IMR-90 (cell line): Measurements from ENCODE around the gene IRX3. TPM values are rescaled to one million over a fixed set of nuclear protein-coding genes. Genes with fewer than 3 reads are reported as not detected.

Experiments
- ATAC-seq: fragments of 200-7000 bp; cut with Tn5 transposase; 2 replicates; pipeline ENCODE4 v1.9.1; 2020; ENCODE audit warnings: low read depth, mild to moderate bottlenecking, moderate library complexity
- BruUV-seq: library from RNA; stranded (reverse); fragments of 400-500 nt; replicated peaks from 2 replicates; lab custom pipeline; 2021; lab: Mats Ljungman, UMichigan
- CTCF ChIA-PET: fragments of 300-600 bp; formaldehyde crosslinking; extraction: SDS; loops from one replicate; lab custom pipeline; 2021; ENCODE audit warnings: antibody characterized with exemption; lab: Yijun Ruan, JAX
- POLR2A ChIA-PET: fragments of 300-600 bp; sonication (Branson Sonifier 250); formaldehyde crosslinking; loops from one replicate; lab custom pipeline; 2022; ENCODE audit warnings: antibody characterized with exemption; ENCODE audit not compliant: unreplicated experiment; lab: Charles Lee
- DNase-seq: peaks from one replicate; pipeline ENCODE4 v3.0.0; 2013
- H2AFZ ChIP-seq: replicated peaks from 2 replicates; pipeline ENCODE3; 2013; ENCODE audit warnings: low read length, mild to moderate bottlenecking; ENCODE audit not compliant: poor library complexity
- H2AK5ac ChIP-seq: 2 replicates; pipeline ENCODE4 v1.6.1; 2013; ENCODE audit warnings: low read depth, low read length, inconsistent platforms
- H2AK9ac ChIP-seq: replicated peaks from 2 replicates; pipeline ENCODE3; 2013; ENCODE audit warnings: mild to moderate bottlenecking, low read depth, low read length, moderate library complexity; ENCODE audit not compliant: poor library complexity
- H2BK120ac ChIP-seq: 2 replicates; pipeline ENCODE4 v1.6.1; 2013; ENCODE audit warnings: low read depth, low read length, inconsistent platforms
- H2BK15ac ChIP-seq: 3 replicates; pipeline ENCODE4 v1.6.1; 2013; ENCODE audit warnings: low read depth, low read length, inconsistent platforms
- H2BK20ac ChIP-seq: 2 replicates; pipeline ENCODE4 v1.6.1; 2013; ENCODE audit warnings: low read depth, mild to moderate bottlenecking, inconsistent platforms, low read length, moderate library complexity
- H2BK5ac ChIP-seq: 2 replicates; pipeline ENCODE4 v1.6.1; 2013; ENCODE audit warnings: mild to moderate bottlenecking, low read depth, low read length, inconsistent platforms; ENCODE audit not compliant: poor library complexity, severe bottlenecking
- H3K14ac ChIP-seq: replicated peaks from 2 replicates; pipeline ENCODE4 v1.6.1; 2013; ENCODE audit warnings: low read depth, low read length, inconsistent platforms
- H3K18ac ChIP-seq: 2 replicates; pipeline ENCODE4 v1.6.1; 2013; ENCODE audit warnings: low read depth, low read length, control low read depth
- H3K23ac ChIP-seq: 2 replicates; pipeline ENCODE4 v1.6.1; 2013; ENCODE audit warnings: low read depth, low read length, inconsistent platforms
- H3K27ac ChIP-seq: 2 replicates; pipeline ENCODE4 v1.5.1; 2013; ENCODE audit warnings: mild to moderate bottlenecking, control low read depth, low read length; ENCODE audit not compliant: insufficient read depth
- H3K27me3 ChIP-seq: 2 replicates; pipeline ENCODE4 v1.6.1; 2013; ENCODE audit warnings: low read length; ENCODE audit not compliant: control insufficient read depth, insufficient read depth
- H3K36me3 ChIP-seq: 2 replicates; pipeline ENCODE4 v1.6.1; 2013; ENCODE audit warnings: low read length, mixed read lengths; ENCODE audit not compliant: control insufficient read depth, insufficient read depth
- H3K4ac ChIP-seq: 2 replicates; pipeline ENCODE4 v1.6.1; 2013; ENCODE audit warnings: low read depth, low read length, inconsistent platforms
- H3K4me1 ChIP-seq: 2 replicates; pipeline ENCODE4 v1.6.1; 2013; ENCODE audit warnings: low read length, mixed read lengths; ENCODE audit not compliant: control insufficient read depth, insufficient read depth
- H3K4me2 ChIP-seq: 2 replicates; pipeline ENCODE4 v1.6.1; 2013; ENCODE audit warnings: low read depth, mild to moderate bottlenecking, control low read depth, low read length, moderate library complexity
- H3K4me3 ChIP-seq: 2 replicates; pipeline ENCODE4 v1.5.1; 2013; ENCODE audit warnings: low read depth, mild to moderate bottlenecking, control low read depth, low read length, moderate library complexity; ENCODE audit not compliant: insufficient read depth
- H3K56ac ChIP-seq: 2 replicates; pipeline ENCODE4 v1.6.1; 2013; ENCODE audit warnings: low read length, inconsistent platforms; ENCODE audit not compliant: insufficient read depth; ENCODE audit errors: extremely low read depth
- H3K79me1 ChIP-seq, 2 experiments: 2 replicates each; pipeline ENCODE4 v1.6.1; 2013; ENCODE audit warnings: low read length in 2 of 2, inconsistent platforms in 1 of 2, low read depth in 1 of 2
- H3K9ac ChIP-seq: 2 replicates; pipeline ENCODE4 v1.6.1; 2013; ENCODE audit warnings: low read depth, low read length, control low read depth
- H3K9me1 ChIP-seq: 2 replicates; pipeline ENCODE4 v1.6.1; 2013; ENCODE audit warnings: low read length, inconsistent platforms; ENCODE audit not compliant: insufficient read depth
- H3K9me3 ChIP-seq: 2 replicates; pipeline ENCODE4 v1.6.1; 2013; ENCODE audit warnings: low read length; ENCODE audit not compliant: control insufficient read depth, insufficient read depth
- H4K20me1 ChIP-seq: 2 replicates; pipeline ENCODE4 v1.6.1; 2013; ENCODE audit warnings: low read length, inconsistent platforms; ENCODE audit not compliant: insufficient read depth
- H4K5ac ChIP-seq: 2 replicates; pipeline ENCODE4 v1.6.1; 2013; ENCODE audit warnings: mild to moderate bottlenecking, low read depth, low read length, control low read depth
- H4K8ac ChIP-seq, 2 experiments: 2 replicates each; pipeline ENCODE4 v1.6.1; 2013; ENCODE audit warnings: low read depth in 2 of 2, low read length in 2 of 2, control low read depth in 1 of 2, inconsistent platforms in 1 of 2
- H4K91ac ChIP-seq: 2 replicates; pipeline ENCODE4 v1.6.1; 2013; ENCODE audit warnings: low read depth, low read length, inconsistent platforms; ENCODE audit not compliant: insufficient read depth
- CHD1 ChIP-seq: IDR thresholded peaks from 2 replicates; pipeline ENCODE4 v1.6.1; 2012; ENCODE audit warnings: low read depth, low read length, improper control_type of control experiment
- FOS ChIP-seq: fragments of 150-350 bp; IDR thresholded peaks from 2 replicates; pipeline ENCODE4 v1.6.1; 2016; ENCODE audit warnings: low read depth, low read length
- MAFK ChIP-seq: IDR thresholded peaks from 2 replicates; pipeline ENCODE4 v1.6.1; 2012; ENCODE audit warnings: low read depth, low read length, improper control_type of control experiment
- MAZ ChIP-seq: IDR thresholded peaks from 2 replicates; pipeline ENCODE4 v1.6.1; 2012; ENCODE audit warnings: low read depth, mild to moderate bottlenecking, low read length, improper control_type of control experiment, moderate library complexity, borderline replicate concordance
- MXI1 ChIP-seq: IDR thresholded peaks from 2 replicates; pipeline ENCODE4 v1.6.1; 2012; ENCODE audit warnings: low read depth, mild to moderate bottlenecking, low read length, moderate library complexity, borderline replicate concordance
- NFE2L2 ChIP-seq: fragments of 150-350 bp; IDR thresholded peaks from 2 replicates; pipeline ENCODE4 v1.6.1; 2016; ENCODE audit warnings: low read depth, mild to moderate bottlenecking, low read length
- POLR2A ChIP-seq: IDR thresholded peaks from 2 replicates; pipeline ENCODE4 v1.6.1; 2012; ENCODE audit warnings: mild to moderate bottlenecking, low read depth, low read length
- RAD21 ChIP-seq: IDR thresholded peaks from 2 replicates; pipeline ENCODE4 v1.6.1; 2012; ENCODE audit warnings: low read length, improper control_type of control experiment
- WGBS, 2 experiments: methylation state at CpG; one replicate each; pipeline versions ENCODE4 v1.1.5 to v1.1.7; 2013; ENCODE audit warnings: missing lambda C conversion rate in 2 of 2; ENCODE audit not compliant: insufficient read length in 1 of 2; ENCODE audit errors: extremely low coverage in 2 of 2; 5-methylcytosine and 5-hydroxymethylcytosine counted together
- dilution Hi-C: fragments of 300-500 bp; cut with HindIII; formaldehyde crosslinking; loops from one replicate; pipeline ENCODE4 v1.14.3; 2018; ENCODE audit warnings: low sequenced_read_pairs; ENCODE audit not compliant: unreplicated experiment
- in situ Hi-C: fragments of 300-500 bp; cut with MboI; formaldehyde crosslinking; loops from 3 replicates; pipeline ENCODE4 v1.14.3; 2019; ENCODE audit warnings: low sequenced_read_pairs, inconsistent platforms, mixed read lengths
- intact Hi-C: fragments of 100-400 bp; cut with micrococcal nuclease; formaldehyde crosslinking; loops from 2 replicates; pipeline ENCODE4 v1.10.0; 2022
- polyA plus RNA-seq, 3 experiments: library from polyadenylated mRNA; depleted of rRNA; stranded (reverse); fragments of >200 nt; gene quantifications; 2 replicates each; pipeline ENCODE4 v1.2.3, GENCODE V29; 2012; ENCODE audit warnings: low replicate concordance in 1 of 3
- total RNA-seq: library from RNA; depleted of rRNA; stranded (reverse); fragments of >200 nt; gene quantifications from 2 replicates; pipeline ENCODE4 v1.2.3, GENCODE V29; 2012
- TF ChIP-seq, protein P1 (sequence below): fragments of 150-350 bp; IDR thresholded peaks from 2 replicates; pipeline ENCODE4 v1.6.1; 2016; ENCODE audit warnings: low read depth, mild to moderate bottlenecking, low read length, moderate library complexity, borderline replicate concordance
- TF ChIP-seq, protein P2 (sequence below): conservative IDR thresholded peaks from 2 replicates; pipeline ENCODE4 v1.5.1; 2012; ENCODE audit warnings: mild to moderate bottlenecking, low read depth, low read length, improper control_type of control experiment

Gene IRX3
- total and polyA plus RNA-seq, 2 of the 4 experiments (the other 2 are of a cell fraction): not detected

- Histone ChIP-seq H4K5ac (no peak overlapping the region), H3K9ac (no peak overlapping the region), H3K27me3 (peaks cover 95% of the 10 kb centered on the region), H3K4ac (no peak overlapping the region), H3K36me3 (no peaks in the 10 kb centered on the region), H2BK15ac (no peak overlapping the region), H3K4me2 (peak overlapping the region; percentile 9; the same call in 1 of the 2 replicates), H3K9me1 (no peaks in the 10 kb centered on the region), H4K91ac (no peak overlapping the region), H2BK5ac (no peak overlapping the region), H2AFZ (peak overlapping the region; percentile 65), H3K4me3 (peak overlapping the region; percentile 11; the same call in 1 of the 2 replicates), H3K14ac (no peak overlapping the region), H2BK20ac (no peak overlapping the region), H3K79me1 (no peaks in the 10 kb centered on the region), H2AK5ac (no peak overlapping the region), H3K9me3 (peaks cover 21% of the 10 kb centered on the region), H4K20me1 (no peaks in the 10 kb centered on the region), H3K18ac (no peak overlapping the region), H3K23ac (no peak overlapping the region), H2AK9ac (no peak overlapping the region), H4K8ac (no peak overlapping the region), H3K27ac (no peak overlapping the region), H3K4me1 (peaks cover 2% of the 10 kb centered on the region; the same call in 1 of the 2 replicates), H2BK120ac (no peak overlapping the region), H3K56ac (no peak overlapping the region)
- BruUV-seq: no TSS peak
- in situ Hi-C loops (loop anchor here (10.0 to 25.0 kb wide), 3 partner anchors 525 to 733 kb away; partner anchors contain the start of gene IRX5), intact Hi-C loops (loop anchor here (10.0 kb wide), 3 partner anchors 343 to 647 kb away; partner anchors contain the start of gene IRX5), dilution Hi-C loops (no loop called here)
- ATAC-seq (no peak), DNase-seq (no peak)
- 0% methylated on average over 15 of the region's 61 CpGs; no CpG with 5 or more reads in 1 of the 2 experiments for WGBS, 2 experiments
- POLR2A ChIA-PET: interaction anchor here (0.6 to 0.7 kb wide), 2 partner anchors 30 to 852 kb away, joined by 3 read pairs; no protein-coding TSS in a partner anchor
- CTCF ChIA-PET: no interaction called here
- TF ChIP-seq MXI1: no peak
- TF ChIP-seq POLR2A: no peak
- TF ChIP-seq, protein P1, sequence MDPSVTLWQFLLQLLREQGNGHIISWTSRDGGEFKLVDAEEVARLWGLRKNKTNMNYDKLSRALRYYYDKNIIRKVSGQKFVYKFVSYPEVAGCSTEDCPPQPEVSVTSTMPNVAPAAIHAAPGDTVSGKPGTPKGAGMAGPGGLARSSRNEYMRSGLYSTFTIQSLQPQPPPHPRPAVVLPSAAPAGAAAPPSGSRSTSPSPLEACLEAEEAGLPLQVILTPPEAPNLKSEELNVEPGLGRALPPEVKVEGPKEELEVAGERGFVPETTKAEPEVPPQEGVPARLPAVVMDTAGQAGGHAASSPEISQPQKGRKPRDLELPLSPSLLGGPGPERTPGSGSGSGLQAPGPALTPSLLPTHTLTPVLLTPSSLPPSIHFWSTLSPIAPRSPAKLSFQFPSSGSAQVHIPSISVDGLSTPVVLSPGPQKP: no peak
- TF ChIP-seq MAFK: no peak
- no peak for TF ChIP-seq CHD1
- TF ChIP-seq, protein P2, sequence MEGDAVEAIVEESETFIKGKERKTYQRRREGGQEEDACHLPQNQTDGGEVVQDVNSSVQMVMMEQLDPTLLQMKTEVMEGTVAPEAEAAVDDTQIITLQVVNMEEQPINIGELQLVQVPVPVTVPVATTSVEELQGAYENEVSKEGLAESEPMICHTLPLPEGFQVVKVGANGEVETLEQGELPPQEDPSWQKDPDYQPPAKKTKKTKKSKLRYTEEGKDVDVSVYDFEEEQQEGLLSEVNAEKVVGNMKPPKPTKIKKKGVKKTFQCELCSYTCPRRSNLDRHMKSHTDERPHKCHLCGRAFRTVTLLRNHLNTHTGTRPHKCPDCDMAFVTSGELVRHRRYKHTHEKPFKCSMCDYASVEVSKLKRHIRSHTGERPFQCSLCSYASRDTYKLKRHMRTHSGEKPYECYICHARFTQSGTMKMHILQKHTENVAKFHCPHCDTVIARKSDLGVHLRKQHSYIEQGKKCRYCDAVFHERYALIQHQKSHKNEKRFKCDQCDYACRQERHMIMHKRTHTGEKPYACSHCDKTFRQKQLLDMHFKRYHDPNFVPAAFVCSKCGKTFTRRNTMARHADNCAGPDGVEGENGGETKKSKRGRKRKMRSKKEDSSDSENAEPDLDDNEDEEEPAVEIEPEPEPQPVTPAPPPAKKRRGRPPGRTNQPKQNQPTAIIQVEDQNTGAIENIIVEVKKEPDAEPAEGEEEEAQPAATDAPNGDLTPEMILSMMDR: no peak
- TF ChIP-seq NFE2L2: no peak
- no peak for TF ChIP-seq RAD21
- no peak for TF ChIP-seq FOS
- TF ChIP-seq MAZ: no peak
These were observed 793 bp upstream of the IRX3 start for GRCh38 chr16:54287131-54288029.
